ENCODE data around the gene POLD2. TPM values are rescaled to one million over a fixed set of nuclear protein-coding genes. Genes with fewer than 3 reads are reported as not detected.

Gene POLD2
- total RNA-seq, 6 experiments from 2014 or later, result 36.4 to 73.4 (median 57.3) TPM

DNA sequence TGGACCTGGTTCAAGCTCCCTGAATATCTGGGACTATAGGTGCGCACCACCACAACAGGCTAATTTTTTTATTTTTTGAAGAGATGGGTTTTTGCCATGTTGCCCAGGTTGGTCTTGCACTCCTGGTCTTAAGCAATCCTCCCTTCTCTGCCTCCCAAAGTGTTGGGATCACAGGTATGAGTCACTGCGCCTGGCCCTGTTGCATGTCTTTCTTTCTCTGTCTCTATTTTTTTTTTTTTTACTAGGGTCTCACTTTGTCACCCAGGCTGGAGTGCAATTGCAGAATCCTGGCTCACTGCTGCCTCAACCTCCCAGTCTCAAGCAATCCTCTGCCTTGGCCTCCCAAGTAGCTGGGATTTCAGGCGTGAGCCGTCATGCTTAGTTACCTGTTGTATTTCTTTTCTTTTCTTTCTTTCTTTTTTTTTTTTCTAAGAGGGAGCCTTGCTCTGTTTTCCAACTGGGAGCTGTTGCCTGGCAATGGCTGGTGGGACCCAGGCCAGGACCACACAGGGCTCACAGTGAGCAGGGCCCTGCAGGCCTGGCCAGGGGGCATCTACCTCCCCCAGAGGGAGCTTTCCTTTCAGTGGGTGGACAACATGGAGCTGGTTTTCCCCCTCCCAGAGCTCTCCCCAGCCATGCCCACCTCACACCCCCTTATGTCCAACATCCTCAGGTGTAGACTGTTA is 11.7 kb upstream of the POLD2 start:
- H3K36me3 ChIP-seq, result no peaks in the 10 kb centered on the region
- H3K27me3 ChIP-seq, result no peaks in the 10 kb centered on the region
- no peak overlapping the region for H3K4me3 ChIP-seq
- no peaks in the 10 kb centered on the region for H3K9me3 ChIP-seq
- no peak for TF ChIP-seq POLR2A (IDR thresholded peaks at IDR 0.05)
- TF ChIP-seq, protein P1, sequence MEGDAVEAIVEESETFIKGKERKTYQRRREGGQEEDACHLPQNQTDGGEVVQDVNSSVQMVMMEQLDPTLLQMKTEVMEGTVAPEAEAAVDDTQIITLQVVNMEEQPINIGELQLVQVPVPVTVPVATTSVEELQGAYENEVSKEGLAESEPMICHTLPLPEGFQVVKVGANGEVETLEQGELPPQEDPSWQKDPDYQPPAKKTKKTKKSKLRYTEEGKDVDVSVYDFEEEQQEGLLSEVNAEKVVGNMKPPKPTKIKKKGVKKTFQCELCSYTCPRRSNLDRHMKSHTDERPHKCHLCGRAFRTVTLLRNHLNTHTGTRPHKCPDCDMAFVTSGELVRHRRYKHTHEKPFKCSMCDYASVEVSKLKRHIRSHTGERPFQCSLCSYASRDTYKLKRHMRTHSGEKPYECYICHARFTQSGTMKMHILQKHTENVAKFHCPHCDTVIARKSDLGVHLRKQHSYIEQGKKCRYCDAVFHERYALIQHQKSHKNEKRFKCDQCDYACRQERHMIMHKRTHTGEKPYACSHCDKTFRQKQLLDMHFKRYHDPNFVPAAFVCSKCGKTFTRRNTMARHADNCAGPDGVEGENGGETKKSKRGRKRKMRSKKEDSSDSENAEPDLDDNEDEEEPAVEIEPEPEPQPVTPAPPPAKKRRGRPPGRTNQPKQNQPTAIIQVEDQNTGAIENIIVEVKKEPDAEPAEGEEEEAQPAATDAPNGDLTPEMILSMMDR (IDR thresholded peaks at IDR 0.05), result no peak
- DNase-seq (peak in 1 of 3 donors; percentile 31), ATAC-seq (no peak)
- 93% methylated on average over 4 of the region's 4 CpGs for WGBS (ENCODE audit: insufficient coverage, low coverage, low lambda C conversion rate, missing lambda C conversion rate)
- no peak overlapping the region for H3K27ac ChIP-seq
- H3K4me1 ChIP-seq, result peaks cover 0 to 9% (median 4%) of the 10 kb centered on the region in 4 donors
- intact Hi-C loops (cut with DNase I), result loop anchor here in 1 of 2 donors (10.0 kb wide), 1 partner anchor 60 kb away; no protein-coding TSS in a partner anchor

DNA sequence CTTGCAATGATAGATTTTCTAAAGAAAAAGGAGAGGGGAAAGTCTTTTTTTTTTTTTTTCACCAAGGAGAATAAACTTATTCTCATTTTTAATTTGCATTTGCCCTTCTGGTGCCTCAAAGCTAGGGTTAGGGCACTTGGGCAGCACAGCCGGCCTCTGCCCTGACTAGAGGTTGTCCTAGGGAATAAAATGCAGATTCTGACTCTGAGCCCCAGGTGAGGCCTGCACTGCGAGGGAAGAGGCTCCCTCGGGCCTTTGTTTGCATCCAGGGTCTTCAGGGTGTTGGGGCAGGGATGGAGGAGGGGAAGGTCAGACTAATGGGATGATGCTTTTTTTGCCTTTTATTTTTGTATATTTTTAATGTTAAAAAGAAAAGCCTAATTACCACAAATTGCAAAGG is 9.9 kb upstream of the POLD2 start:
- no peak for ATAC-seq
- Histone ChIP-seq H3K36me3 (no peaks in the 10 kb centered on the region), H3K9me3 (no peaks in the 10 kb centered on the region), H3K4me3 (no peak overlapping the region), H3K27ac (no peak overlapping the region), H3K27me3 (no peaks in the 10 kb centered on the region), H3K4me1 (peaks cover 0 to 9% (median 4%) of the 10 kb centered on the region in 4 donors)
- TF ChIP-seq, protein P1 (IDR thresholded peaks at IDR 0.05), result no peak
- no peak for TF ChIP-seq POLR2A (IDR thresholded peaks at IDR 0.05)
- 62% methylated on average over 3 of the region's 3 CpGs for WGBS (ENCODE audit: insufficient coverage, low coverage, low lambda C conversion rate, missing lambda C conversion rate)
- intact Hi-C loops (cut with DNase I), result loop anchor here in 1 of 2 donors (10.0 kb wide), 1 partner anchor 62 kb away; no protein-coding TSS in a partner anchor
- DNase-seq, result no peak

- intact Hi-C loops (cut with DNase I), result loop anchor here in 1 of 2 donors (10.0 kb wide), 1 partner anchor 63 kb away; no protein-coding TSS in a partner anchor
- TF ChIP-seq, protein P1 (IDR thresholded peaks at IDR 0.05), result no peak
- no peak for TF ChIP-seq POLR2A (IDR thresholded peaks at IDR 0.05)
- no peak overlapping the region for H3K4me3 ChIP-seq
- no peaks in the 10 kb centered on the region for H3K36me3 ChIP-seq
- DNase-seq (no peak), ATAC-seq (no peak)
- no CpG with 5 or more reads among the region's 2 CpGs for WGBS (ENCODE audit: insufficient coverage, low coverage, low lambda C conversion rate, missing lambda C conversion rate)
- H3K9me3 ChIP-seq, result no peaks in the 10 kb centered on the region
- H3K27me3 ChIP-seq, result no peaks in the 10 kb centered on the region
- peaks cover 0 to 9% (median 4%) of the 10 kb centered on the region in 4 donors for H3K4me1 ChIP-seq
- H3K27ac ChIP-seq, result no peak overlapping the region
These were observed 8.7 kb upstream of the POLD2 start for GRCh38 chr7:44132039-44132438.

- Histone ChIP-seq H3K27me3 (no peaks in the 10 kb centered on the region), H3K27ac (no peak overlapping the region), H3K36me3 (no peaks in the 10 kb centered on the region), H3K9me3 (no peaks in the 10 kb centered on the region), H3K4me1 (peaks cover 0 to 9% (median 4%) of the 10 kb centered on the region in 4 donors), H3K4me3 (no peak overlapping the region)
- 42% methylated on average over 4 of the region's 12 CpGs for WGBS (ENCODE audit: insufficient coverage, low coverage, low lambda C conversion rate, missing lambda C conversion rate)
- intact Hi-C loops (cut with DNase I), result loop anchor here in 1 of 2 donors (10.0 kb wide), 1 partner anchor 63 kb away; no protein-coding TSS in a partner anchor
- DNase-seq (peak; percentile 69 to 90 (median 85)), ATAC-seq (peak; percentile 99 to 100 (median 99))
- TF ChIP-seq POLR2A (IDR thresholded peaks at IDR 0.05), result no peak
- TF ChIP-seq, protein P1 (IDR thresholded peaks at IDR 0.05), result peak; percentile 51 to 81 (median 74)
These were observed 8.1 kb upstream of the POLD2 start for GRCh38 chr7:44131173-44132029.
